ENCODE results near the gene GAPVD1.

GRCh38 chr9:125359011-125359410 lies 97.4 kb downstream of the GAPVD1 start:
- TF ChIP-seq, protein P1, sequence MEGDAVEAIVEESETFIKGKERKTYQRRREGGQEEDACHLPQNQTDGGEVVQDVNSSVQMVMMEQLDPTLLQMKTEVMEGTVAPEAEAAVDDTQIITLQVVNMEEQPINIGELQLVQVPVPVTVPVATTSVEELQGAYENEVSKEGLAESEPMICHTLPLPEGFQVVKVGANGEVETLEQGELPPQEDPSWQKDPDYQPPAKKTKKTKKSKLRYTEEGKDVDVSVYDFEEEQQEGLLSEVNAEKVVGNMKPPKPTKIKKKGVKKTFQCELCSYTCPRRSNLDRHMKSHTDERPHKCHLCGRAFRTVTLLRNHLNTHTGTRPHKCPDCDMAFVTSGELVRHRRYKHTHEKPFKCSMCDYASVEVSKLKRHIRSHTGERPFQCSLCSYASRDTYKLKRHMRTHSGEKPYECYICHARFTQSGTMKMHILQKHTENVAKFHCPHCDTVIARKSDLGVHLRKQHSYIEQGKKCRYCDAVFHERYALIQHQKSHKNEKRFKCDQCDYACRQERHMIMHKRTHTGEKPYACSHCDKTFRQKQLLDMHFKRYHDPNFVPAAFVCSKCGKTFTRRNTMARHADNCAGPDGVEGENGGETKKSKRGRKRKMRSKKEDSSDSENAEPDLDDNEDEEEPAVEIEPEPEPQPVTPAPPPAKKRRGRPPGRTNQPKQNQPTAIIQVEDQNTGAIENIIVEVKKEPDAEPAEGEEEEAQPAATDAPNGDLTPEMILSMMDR (IDR thresholded peaks at IDR 0.05), result no peak
- TF ChIP-seq SMAD3 (CRISPR knock-in tag; IDR thresholded peaks at IDR 0.05; ENCODE audit: borderline replicate concordance), result no peak
- TF ChIP-seq E2F5 (CRISPR knock-in tag; IDR thresholded peaks at IDR 0.05), result no peak
- no peak for TF ChIP-seq TEAD1 (CRISPR knock-in tag; IDR thresholded peaks at IDR 0.05)
- TF ChIP-seq SP1 (CRISPR knock-in tag; conservative IDR thresholded peaks at IDR 0.05), result no peak
- TF ChIP-seq, protein P2, sequence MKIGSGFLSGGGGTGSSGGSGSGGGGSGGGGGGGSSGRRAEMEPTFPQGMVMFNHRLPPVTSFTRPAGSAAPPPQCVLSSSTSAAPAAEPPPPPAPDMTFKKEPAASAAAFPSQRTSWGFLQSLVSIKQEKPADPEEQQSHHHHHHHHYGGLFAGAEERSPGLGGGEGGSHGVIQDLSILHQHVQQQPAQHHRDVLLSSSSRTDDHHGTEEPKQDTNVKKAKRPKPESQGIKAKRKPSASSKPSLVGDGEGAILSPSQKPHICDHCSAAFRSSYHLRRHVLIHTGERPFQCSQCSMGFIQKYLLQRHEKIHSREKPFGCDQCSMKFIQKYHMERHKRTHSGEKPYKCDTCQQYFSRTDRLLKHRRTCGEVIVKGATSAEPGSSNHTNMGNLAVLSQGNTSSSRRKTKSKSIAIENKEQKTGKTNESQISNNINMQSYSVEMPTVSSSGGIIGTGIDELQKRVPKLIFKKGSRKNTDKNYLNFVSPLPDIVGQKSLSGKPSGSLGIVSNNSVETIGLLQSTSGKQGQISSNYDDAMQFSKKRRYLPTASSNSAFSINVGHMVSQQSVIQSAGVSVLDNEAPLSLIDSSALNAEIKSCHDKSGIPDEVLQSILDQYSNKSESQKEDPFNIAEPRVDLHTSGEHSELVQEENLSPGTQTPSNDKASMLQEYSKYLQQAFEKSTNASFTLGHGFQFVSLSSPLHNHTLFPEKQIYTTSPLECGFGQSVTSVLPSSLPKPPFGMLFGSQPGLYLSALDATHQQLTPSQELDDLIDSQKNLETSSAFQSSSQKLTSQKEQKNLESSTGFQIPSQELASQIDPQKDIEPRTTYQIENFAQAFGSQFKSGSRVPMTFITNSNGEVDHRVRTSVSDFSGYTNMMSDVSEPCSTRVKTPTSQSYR (CRISPR knock-in tag; IDR thresholded peaks at IDR 0.05), result no peak
- no peak for TF ChIP-seq NR3C1 (CRISPR knock-in tag; conservative IDR thresholded peaks at IDR 0.05; ENCODE audit: low read depth)
- TF ChIP-seq RELA (CRISPR knock-in tag; IDR thresholded peaks at IDR 0.05; ENCODE audit: borderline replicate concordance), result no peak
- TF ChIP-seq AFF4 (CRISPR knock-in tag; IDR thresholded peaks at IDR 0.05; ENCODE audit: borderline replicate concordance), result no peak
- no peak for TF ChIP-seq ZNF317 (CRISPR knock-in tag; IDR thresholded peaks at IDR 0.05; ENCODE audit: borderline replicate concordance, low read depth)
